ENCODE results near the gene THPO.

DNA sequence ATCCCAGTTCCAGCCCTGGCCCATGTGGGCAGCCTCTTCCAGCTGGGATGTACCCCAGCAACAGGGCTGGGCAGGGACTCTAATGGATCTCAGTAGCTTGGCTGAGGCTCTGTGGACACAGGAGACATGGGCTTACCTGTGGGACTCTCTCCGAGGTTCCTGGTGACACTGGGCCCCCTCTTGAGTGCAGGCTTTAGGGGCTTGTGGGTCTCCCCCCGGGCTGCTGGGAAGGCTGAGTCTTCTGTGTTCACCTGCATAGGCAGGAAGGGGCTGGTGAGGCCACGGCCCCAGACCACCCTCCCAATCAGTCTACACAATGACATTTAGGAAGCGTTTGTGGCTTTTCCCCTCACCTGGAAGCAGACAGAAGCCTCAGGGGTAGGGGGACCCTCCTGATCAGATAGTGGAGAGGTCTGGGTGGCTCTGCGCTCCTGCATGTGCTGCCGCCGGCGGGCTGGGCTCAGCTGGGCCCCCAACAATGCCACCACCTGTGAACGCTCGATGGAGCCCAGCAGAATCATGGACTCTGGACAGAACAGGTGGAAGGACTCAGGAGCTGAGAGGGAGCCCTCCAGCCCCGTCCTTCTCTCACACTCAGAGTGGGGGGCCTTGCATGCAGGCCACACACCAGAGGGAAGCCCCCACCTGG lies 25.0 kb downstream of the THPO start:
- no peak for TF ChIP-seq EZH2 (IDR thresholded peaks at IDR 0.05; ENCODE audit: low read length, unreplicated experiment)
- TF ChIP-seq, protein P1, sequence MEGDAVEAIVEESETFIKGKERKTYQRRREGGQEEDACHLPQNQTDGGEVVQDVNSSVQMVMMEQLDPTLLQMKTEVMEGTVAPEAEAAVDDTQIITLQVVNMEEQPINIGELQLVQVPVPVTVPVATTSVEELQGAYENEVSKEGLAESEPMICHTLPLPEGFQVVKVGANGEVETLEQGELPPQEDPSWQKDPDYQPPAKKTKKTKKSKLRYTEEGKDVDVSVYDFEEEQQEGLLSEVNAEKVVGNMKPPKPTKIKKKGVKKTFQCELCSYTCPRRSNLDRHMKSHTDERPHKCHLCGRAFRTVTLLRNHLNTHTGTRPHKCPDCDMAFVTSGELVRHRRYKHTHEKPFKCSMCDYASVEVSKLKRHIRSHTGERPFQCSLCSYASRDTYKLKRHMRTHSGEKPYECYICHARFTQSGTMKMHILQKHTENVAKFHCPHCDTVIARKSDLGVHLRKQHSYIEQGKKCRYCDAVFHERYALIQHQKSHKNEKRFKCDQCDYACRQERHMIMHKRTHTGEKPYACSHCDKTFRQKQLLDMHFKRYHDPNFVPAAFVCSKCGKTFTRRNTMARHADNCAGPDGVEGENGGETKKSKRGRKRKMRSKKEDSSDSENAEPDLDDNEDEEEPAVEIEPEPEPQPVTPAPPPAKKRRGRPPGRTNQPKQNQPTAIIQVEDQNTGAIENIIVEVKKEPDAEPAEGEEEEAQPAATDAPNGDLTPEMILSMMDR (conservative IDR thresholded peaks at IDR 0.05; ENCODE audit: low read depth, low read length) = no peak

Measured in PC-3 (cell line).